ENCODE results near the gene BUD13. TPM values are rescaled to one million over a fixed set of nuclear protein-coding genes. Genes with fewer than 3 reads are reported as not detected.

Gene BUD13
- total and polyA plus RNA-seq, 2 experiments from 2014 or later = 17.0 to 24.8 TPM

GRCh38 chr11:116777056-116777455 lies 4.3 kb upstream of the BUD13 start:
- no peaks in the 10 kb centered on the region for H3K9me3 Mint-ChIP-seq
- H3K27ac ChIP-seq (ENCODE audit: low read depth) = no peak overlapping the region
- peaks cover 9% of the 10 kb centered on the region for H3K4me1 Mint-ChIP-seq
- peaks cover 53% of the 10 kb centered on the region for H3K36me3 Mint-ChIP-seq (ENCODE audit: low read depth)
- H3K9me2 ChIP-seq (ENCODE audit: insufficient read depth) = no peaks in the 10 kb centered on the region
- DNase-seq (ENCODE audit: low spot score) (no peak), ATAC-seq (no peak)
- H3K4me2 ChIP-seq = no peak overlapping the region
- no peaks in the 10 kb centered on the region for H3K27me3 ChIP-seq (ENCODE audit: insufficient read depth)
- H3F3A ChIP-seq (replicated peaks; ENCODE audit: low read depth) = 0 out of 2 replicates have a peak, but pooled peaks cover 5% of the 10 kb centered on the region
- no peak overlapping the region for H3K4me3 Mint-ChIP-seq
- peaks cover 4% of the 10 kb centered on the region for H3K27me3 Mint-ChIP-seq (ENCODE audit: insufficient read depth, low read depth, poor library complexity)
- H3K36me3 ChIP-seq (ENCODE audit: insufficient read depth) = peaks cover 39% of the 10 kb centered on the region
- H3K79me2 ChIP-seq (replicated peaks; ENCODE audit: insufficient read depth) = peaks cover 3% of the 10 kb centered on the region
- H3K4me1 ChIP-seq (ENCODE audit: insufficient read depth) = peaks cover 9% of the 10 kb centered on the region; the same call in 1 of the 2 replicates
- no peak overlapping the region for H3K4me3 ChIP-seq
- peaks cover 8% of the 10 kb centered on the region; the same call in 1 of the 2 replicates for H4K20me1 ChIP-seq (replicated peaks; ENCODE audit: insufficient read depth)
- no peak overlapping the region for H3K27ac Mint-ChIP-seq
- no peak overlapping the region for H2AFZ ChIP-seq
- TF ChIP-seq JUNB (IDR thresholded peaks at IDR 0.05; ENCODE audit: unreplicated experiment) (no peak), STAT1 (IDR thresholded peaks at IDR 0.05; ENCODE audit: unreplicated experiment) (no peak), ZNF331 (CRISPR knock-in tag; IDR thresholded peaks at IDR 0.05; ENCODE audit: low read depth) (no peak), POLR2AphosphoS5 (IDR thresholded peaks at IDR 0.05; ENCODE audit: low read depth) (no peak), CTCF (conservative IDR thresholded peaks at IDR 0.05; ENCODE audit: low read depth in 2 of 2) (no peak), REST (IDR thresholded peaks at IDR 0.05; ENCODE audit: unreplicated experiment) (no peak), ZNF114 (CRISPR knock-in tag; IDR thresholded peaks at IDR 0.05) (no peak), NANOG (IDR thresholded peaks at IDR 0.05; ENCODE audit: borderline replicate concordance) (no peak), EZH2 (IDR thresholded peaks at IDR 0.05; ENCODE audit: low read depth, unreplicated experiment) (no peak), EZH2phosphoT487 (IDR thresholded peaks at IDR 0.05; ENCODE audit: unreplicated experiment) (no peak), CREB1 (CRISPR knock-in tag; IDR thresholded peaks at IDR 0.05; ENCODE audit: low read depth) (no peak)
- TF ChIP-seq, protein P1, sequence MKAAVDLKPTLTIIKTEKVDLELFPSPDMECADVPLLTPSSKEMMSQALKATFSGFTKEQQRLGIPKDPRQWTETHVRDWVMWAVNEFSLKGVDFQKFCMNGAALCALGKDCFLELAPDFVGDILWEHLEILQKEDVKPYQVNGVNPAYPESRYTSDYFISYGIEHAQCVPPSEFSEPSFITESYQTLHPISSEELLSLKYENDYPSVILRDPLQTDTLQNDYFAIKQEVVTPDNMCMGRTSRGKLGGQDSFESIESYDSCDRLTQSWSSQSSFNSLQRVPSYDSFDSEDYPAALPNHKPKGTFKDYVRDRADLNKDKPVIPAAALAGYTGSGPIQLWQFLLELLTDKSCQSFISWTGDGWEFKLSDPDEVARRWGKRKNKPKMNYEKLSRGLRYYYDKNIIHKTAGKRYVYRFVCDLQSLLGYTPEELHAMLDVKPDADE (IDR thresholded peaks at IDR 0.05) = no peak
- TF ChIP-seq, protein P2, sequence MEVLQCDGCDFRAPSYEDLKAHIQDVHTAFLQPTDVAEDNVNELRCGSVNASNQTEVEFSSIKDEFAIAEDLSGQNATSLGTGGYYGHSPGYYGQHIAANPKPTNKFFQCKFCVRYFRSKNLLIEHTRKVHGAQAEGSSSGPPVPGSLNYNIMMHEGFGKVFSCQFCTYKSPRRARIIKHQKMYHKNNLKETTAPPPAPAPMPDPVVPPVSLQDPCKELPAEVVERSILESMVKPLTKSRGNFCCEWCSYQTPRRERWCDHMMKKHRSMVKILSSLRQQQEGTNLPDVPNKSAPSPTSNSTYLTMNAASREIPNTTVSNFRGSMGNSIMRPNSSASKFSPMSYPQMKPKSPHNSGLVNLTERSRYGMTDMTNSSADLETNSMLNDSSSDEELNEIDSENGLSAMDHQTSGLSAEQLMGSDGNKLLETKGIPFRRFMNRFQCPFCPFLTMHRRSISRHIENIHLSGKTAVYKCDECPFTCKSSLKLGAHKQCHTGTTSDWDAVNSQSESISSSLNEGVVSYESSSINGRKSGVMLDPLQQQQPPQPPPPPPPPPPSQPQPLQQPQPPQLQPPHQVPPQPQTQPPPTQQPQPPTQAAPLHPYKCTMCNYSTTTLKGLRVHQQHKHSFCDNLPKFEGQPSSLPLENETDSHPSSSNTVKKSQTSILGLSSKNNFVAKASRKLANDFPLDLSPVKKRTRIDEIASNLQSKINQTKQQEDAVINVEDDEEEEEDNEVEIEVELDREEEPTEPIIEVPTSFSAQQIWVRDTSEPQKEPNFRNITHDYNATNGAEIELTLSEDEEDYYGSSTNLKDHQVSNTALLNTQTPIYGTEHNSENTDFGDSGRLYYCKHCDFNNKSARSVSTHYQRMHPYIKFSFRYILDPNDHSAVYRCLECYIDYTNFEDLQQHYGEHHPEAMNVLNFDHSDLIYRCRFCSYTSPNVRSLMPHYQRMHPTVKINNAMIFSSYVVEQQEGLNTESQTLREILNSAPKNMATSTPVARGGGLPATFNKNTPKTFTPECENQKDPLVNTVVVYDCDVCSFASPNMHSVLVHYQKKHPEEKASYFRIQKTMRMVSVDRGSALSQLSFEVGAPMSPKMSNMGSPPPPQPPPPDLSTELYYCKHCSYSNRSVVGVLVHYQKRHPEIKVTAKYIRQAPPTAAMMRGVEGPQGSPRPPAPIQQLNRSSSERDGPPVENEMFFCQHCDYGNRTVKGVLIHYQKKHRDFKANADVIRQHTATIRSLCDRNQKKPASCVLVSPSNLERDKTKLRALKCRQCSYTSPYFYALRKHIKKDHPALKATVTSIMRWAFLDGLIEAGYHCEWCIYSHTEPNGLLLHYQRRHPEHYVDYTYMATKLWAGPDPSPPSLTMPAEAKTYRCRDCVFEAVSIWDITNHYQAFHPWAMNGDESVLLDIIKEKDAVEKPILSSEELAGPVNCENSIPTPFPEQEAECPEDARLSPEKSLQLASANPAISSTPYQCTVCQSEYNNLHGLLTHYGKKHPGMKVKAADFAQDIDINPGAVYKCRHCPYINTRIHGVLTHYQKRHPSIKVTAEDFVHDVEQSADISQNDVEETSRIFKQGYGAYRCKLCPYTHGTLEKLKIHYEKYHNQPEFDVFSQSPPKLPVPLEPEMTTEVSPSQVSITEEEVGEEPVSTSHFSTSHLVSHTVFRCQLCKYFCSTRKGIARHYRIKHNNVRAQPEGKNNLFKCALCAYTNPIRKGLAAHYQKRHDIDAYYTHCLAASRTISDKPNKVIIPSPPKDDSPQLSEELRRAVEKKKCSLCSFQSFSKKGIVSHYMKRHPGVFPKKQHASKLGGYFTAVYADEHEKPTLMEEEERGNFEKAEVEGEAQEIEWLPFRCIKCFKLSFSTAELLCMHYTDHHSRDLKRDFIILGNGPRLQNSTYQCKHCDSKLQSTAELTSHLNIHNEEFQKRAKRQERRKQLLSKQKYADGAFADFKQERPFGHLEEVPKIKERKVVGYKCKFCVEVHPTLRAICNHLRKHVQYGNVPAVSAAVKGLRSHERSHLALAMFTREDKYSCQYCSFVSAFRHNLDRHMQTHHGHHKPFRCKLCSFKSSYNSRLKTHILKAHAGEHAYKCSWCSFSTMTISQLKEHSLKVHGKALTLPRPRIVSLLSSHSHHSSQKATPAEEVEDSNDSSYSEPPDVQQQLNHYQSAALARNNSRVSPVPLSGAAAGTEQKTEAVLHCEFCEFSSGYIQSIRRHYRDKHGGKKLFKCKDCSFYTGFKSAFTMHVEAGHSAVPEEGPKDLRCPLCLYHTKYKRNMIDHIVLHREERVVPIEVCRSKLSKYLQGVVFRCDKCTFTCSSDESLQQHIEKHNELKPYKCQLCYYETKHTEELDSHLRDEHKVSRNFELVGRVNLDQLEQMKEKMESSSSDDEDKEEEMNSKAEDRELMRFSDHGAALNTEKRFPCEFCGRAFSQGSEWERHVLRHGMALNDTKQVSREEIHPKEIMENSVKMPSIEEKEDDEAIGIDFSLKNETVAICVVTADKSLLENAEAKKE (CRISPR knock-in tag; IDR thresholded peaks at IDR 0.05) = no peak
